ENCODE data around the gene ARMC3. TPM values are rescaled to one million over a fixed set of nuclear protein-coding genes. Genes with fewer than 3 reads are reported as not detected.

Gene ARMC3
- total RNA-seq, 5 donors from 2014 or later (not counting 1 experiment from before 2014, with no cell fraction given): not detected

DNA sequence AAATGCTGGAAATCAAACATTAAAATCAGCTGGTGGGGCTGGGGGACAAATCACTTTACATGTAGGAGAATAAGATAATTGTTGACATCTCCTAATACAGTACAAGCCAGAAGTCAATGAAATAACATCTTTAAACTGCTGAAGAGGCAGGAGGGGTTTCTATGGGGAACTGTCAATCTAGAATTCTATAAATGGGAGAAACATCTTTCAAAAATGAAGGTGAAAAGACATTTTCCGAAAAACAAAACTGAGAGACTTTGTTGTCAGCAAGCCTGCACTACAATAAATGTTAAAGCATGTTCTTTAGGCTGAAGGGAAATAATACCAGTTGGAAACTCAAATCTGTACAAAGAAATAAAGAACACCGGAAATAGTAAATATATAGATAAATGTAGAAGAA is 150.3 kb downstream of the ARMC3 start:
- Mint-ChIP-seq H3K4me3 (no peak overlapping the region), H3K36me3 (no peaks in the 10 kb centered on the region), H3K9me3 (no peaks in the 10 kb centered on the region), H3K27me3 (peaks cover 32 to 36% of the 10 kb centered on the region in 2 donors), H3K4me1 (no peaks in the 10 kb centered on the region), H3K27ac (no peak overlapping the region)
- no peaks in the 10 kb centered on the region for H3K9me3 ChIP-seq
- H3K36me3 ChIP-seq (ENCODE audit: control insufficient read depth in 2 of 2, extremely low read depth in 1 of 2, insufficient read depth in 1 of 2, low read length in 1 of 2): no peaks in the 10 kb centered on the region
- DNase-seq (no peak), ATAC-seq (replicated peaks in 1 of 4) (no peak)
- H3K27me3 ChIP-seq (replicated peaks in 1 of 2; ENCODE audit: control insufficient read depth in 2 of 2, extremely low read depth in 1 of 2, insufficient read depth in 2 of 2, low read length in 1 of 2): peaks cover 0 to 16% of the 10 kb centered on the region in 2 experiments
- WGBS (ENCODE audit: insufficient coverage): no CpG with 5 or more reads among the region's 2 CpGs
- H3K4me1 ChIP-seq (ENCODE audit: control insufficient read depth in 1 of 2, extremely low read depth in 1 of 2, insufficient read depth in 2 of 2, low read length in 2 of 2): no peaks in the 10 kb centered on the region
- H3K27ac ChIP-seq (ENCODE audit: low read length): no peak overlapping the region
- no peak overlapping the region for H3K4me3 ChIP-seq (ENCODE audit: control insufficient read depth in 1 of 2, extremely low read depth in 1 of 2, low read length in 1 of 2)
- POLR2A ChIA-PET: no interaction called here
- CTCF ChIA-PET: interaction anchor here in 1 of 2 donors (2.1 kb wide), 1 partner anchor 1087 kb away, joined by 5 read pairs; no protein-coding TSS in a partner anchor

DNA sequence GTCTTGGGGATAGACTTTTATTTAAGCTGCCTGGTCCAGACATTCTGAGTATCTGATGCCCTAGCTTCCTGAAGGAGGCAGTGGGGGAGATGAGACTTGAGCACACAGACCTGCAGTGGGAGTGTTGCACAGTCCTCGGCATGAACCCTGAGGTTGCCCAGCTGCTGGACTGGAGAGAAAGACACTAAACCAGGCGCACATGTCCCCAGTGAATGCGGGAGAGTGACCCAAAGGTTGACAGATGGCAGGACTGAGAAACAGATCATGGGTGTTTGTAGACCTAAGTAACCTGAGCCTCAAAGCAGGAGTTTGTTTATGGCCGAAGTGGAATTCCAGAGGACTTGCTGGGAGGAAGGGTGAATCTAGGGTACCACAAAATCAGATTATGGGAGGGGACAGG is 151.8 kb downstream of the ARMC3 start:
- Histone ChIP-seq H3K4me1 (ENCODE audit: control insufficient read depth in 1 of 2, extremely low read depth in 1 of 2, insufficient read depth in 2 of 2, low read length in 2 of 2) (no peaks in the 10 kb centered on the region), H3K36me3 (ENCODE audit: control insufficient read depth in 2 of 2, extremely low read depth in 1 of 2, insufficient read depth in 1 of 2, low read length in 1 of 2) (no peaks in the 10 kb centered on the region), H3K27me3 (replicated peaks in 1 of 2; ENCODE audit: control insufficient read depth in 2 of 2, extremely low read depth in 1 of 2, insufficient read depth in 2 of 2, low read length in 1 of 2) (peaks cover 0 to 13% of the 10 kb centered on the region in 2 experiments), H3K4me3 (ENCODE audit: control insufficient read depth in 1 of 2, extremely low read depth in 1 of 2, low read length in 1 of 2) (no peak overlapping the region), H3K27ac (ENCODE audit: low read length) (no peak overlapping the region), H3K9me3 (no peaks in the 10 kb centered on the region)
- H3K4me3 Mint-ChIP-seq: no peak overlapping the region
- 79% methylated on average over 4 of the region's 4 CpGs for WGBS (ENCODE audit: insufficient coverage)
- no peak overlapping the region for H3K27ac Mint-ChIP-seq
- POLR2A ChIA-PET: no interaction called here
- DNase-seq (no peak), ATAC-seq (replicated peaks in 1 of 4) (no peak)
- H3K9me3 Mint-ChIP-seq: peaks cover 1 to 2% (median 1%) of the 10 kb centered on the region in 3 donors
- no peaks in the 10 kb centered on the region for H3K36me3 Mint-ChIP-seq
- CTCF ChIA-PET: no interaction called here
- H3K4me1 Mint-ChIP-seq: no peaks in the 10 kb centered on the region
- peaks cover 34 to 38% of the 10 kb centered on the region in 2 donors for H3K27me3 Mint-ChIP-seq

DNA sequence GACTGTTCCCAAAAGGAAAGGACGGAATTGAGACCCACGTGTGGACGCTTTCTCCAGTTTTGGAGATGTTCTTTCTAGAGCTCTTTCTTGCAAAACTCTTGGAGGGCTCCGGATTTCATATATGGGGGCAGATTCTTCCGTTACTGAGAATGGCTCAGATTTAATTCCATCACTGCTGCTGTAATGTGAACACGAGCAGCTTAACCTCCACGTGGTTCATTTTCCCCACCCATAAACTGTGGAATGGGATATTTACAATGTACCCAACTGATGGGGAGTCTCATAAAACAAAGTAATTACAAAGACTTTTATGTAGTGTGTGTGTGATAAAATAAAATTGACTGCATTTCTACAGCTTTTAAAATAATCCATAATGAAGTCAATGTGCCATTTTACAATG is 152.4 kb downstream of the ARMC3 start:
- ATAC-seq (replicated peaks in 1 of 4) (no peak), DNase-seq (no peak)
- Mint-ChIP-seq H3K27ac (no peak overlapping the region), H3K4me3 (no peak overlapping the region), H3K9me3 (peaks cover 3 to 4% (median 4%) of the 10 kb centered on the region in 3 donors), H3K4me1 (no peaks in the 10 kb centered on the region), H3K36me3 (no peaks in the 10 kb centered on the region), H3K27me3 (peaks cover 34 to 41% of the 10 kb centered on the region in 2 donors)
- Histone ChIP-seq H3K27ac (ENCODE audit: low read length) (no peak overlapping the region), H3K36me3 (ENCODE audit: control insufficient read depth in 2 of 2, extremely low read depth in 1 of 2, insufficient read depth in 1 of 2, low read length in 1 of 2) (no peaks in the 10 kb centered on the region), H3K27me3 (replicated peaks in 1 of 2; ENCODE audit: control insufficient read depth in 2 of 2, extremely low read depth in 1 of 2, insufficient read depth in 2 of 2, low read length in 1 of 2) (peaks cover 0 to 13% of the 10 kb centered on the region in 2 experiments), H3K4me3 (ENCODE audit: control insufficient read depth in 1 of 2, extremely low read depth in 1 of 2, low read length in 1 of 2) (no peak overlapping the region), H3K4me1 (ENCODE audit: control insufficient read depth in 1 of 2, extremely low read depth in 1 of 2, insufficient read depth in 2 of 2, low read length in 2 of 2) (no peaks in the 10 kb centered on the region), H3K9me3 (no peaks in the 10 kb centered on the region)
- CTCF ChIA-PET: interaction anchor here (0.6 to 1.2 kb wide), 3 partner anchors 25 to 1883 kb away, joined by 3 to 4 read pairs (median 4); no protein-coding TSS in a partner anchor
- WGBS (ENCODE audit: insufficient coverage): 64% methylated on average over 3 of the region's 7 CpGs
- POLR2A ChIA-PET: no interaction called here

DNA sequence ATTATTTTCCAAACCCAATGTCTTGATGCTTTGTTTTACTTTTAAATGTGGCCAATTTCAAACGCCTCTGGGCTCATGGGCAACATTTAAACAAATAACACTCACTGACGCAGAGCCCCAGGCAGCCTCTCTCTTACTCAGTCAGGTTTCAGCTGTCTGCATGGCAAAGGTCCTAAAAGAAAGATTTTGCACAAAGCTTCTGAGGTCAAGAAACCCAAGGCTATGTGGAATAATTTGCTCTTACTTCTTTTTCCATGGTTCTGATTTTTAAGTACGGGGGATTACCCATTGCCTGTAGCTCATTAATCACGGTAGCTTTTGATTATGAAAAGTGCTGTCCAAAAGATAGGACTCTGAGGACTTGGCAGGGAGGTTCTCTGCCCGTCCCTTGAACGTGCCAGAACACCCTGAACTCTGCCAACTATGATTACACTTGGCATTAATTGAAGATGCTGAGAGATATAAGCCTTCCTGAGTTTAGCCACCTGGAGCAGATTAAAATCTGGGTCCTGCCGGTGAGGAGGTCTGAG is 153.4 kb downstream of the ARMC3 start:
- Mint-ChIP-seq H3K27ac (peak overlapping the region in 1 of 2 donors; percentile 41), H3K9me3 (peaks cover 3 to 4% (median 4%) of the 10 kb centered on the region in 3 donors), H3K36me3 (no peaks in the 10 kb centered on the region), H3K4me3 (no peak overlapping the region), H3K4me1 (no peaks in the 10 kb centered on the region), H3K27me3 (peaks cover 33 to 35% of the 10 kb centered on the region in 2 donors)
- ChIA-PET CTCF (interaction anchor here in 1 of 2 donors (1.2 kb wide), 1 partner anchor 26 kb away, joined by 4 read pairs; no protein-coding TSS in a partner anchor), POLR2A (no interaction called here)
- no peak overlapping the region for H3K27ac ChIP-seq (ENCODE audit: low read length)
- ATAC-seq (replicated peaks in 1 of 4) (no peak), DNase-seq (no peak)
- H3K4me1 ChIP-seq (ENCODE audit: control insufficient read depth in 1 of 2, extremely low read depth in 1 of 2, insufficient read depth in 2 of 2, low read length in 2 of 2): no peaks in the 10 kb centered on the region
- peaks cover 0 to 13% of the 10 kb centered on the region in 2 experiments for H3K27me3 ChIP-seq (replicated peaks in 1 of 2; ENCODE audit: control insufficient read depth in 2 of 2, extremely low read depth in 1 of 2, insufficient read depth in 2 of 2, low read length in 1 of 2)
- no peaks in the 10 kb centered on the region for H3K36me3 ChIP-seq (ENCODE audit: control insufficient read depth in 2 of 2, extremely low read depth in 1 of 2, insufficient read depth in 1 of 2, low read length in 1 of 2)
- no peaks in the 10 kb centered on the region for H3K9me3 ChIP-seq
- no peak overlapping the region for H3K4me3 ChIP-seq (ENCODE audit: control insufficient read depth in 1 of 2, extremely low read depth in 1 of 2, low read length in 1 of 2)
- 60% methylated on average over 2 of the region's 7 CpGs for WGBS (ENCODE audit: insufficient coverage)

DNA sequence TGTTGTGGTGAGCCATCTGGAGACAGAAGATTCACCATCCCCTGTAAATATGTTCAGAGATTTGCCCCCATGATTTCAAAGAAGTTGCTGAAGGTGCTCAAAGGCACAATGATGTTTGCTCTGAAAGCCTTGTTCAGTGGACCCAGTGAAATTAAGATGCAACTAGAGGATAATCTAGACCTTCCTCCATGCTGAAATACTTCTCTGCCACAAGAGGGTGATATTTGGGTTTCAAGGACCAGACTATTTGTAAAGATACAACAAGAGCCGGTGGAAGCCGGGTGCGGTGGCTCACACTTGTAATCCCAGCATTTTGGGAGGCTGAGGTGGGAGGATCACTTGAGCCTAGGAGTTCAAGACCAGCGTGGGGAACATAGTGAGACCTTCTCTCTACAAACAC is 154.0 kb downstream of the ARMC3 start:
- no CpG with 5 or more reads among the region's 4 CpGs for WGBS (ENCODE audit: insufficient coverage)
- no peaks in the 10 kb centered on the region for H3K36me3 ChIP-seq (ENCODE audit: control insufficient read depth in 2 of 2, extremely low read depth in 1 of 2, insufficient read depth in 1 of 2, low read length in 1 of 2)
- Mint-ChIP-seq H3K4me1 (no peaks in the 10 kb centered on the region), H3K4me3 (no peak overlapping the region), H3K27ac (no peak overlapping the region), H3K27me3 (peaks cover 31 to 32% of the 10 kb centered on the region in 2 donors), H3K9me3 (peaks cover 3 to 4% (median 4%) of the 10 kb centered on the region in 3 donors), H3K36me3 (no peaks in the 10 kb centered on the region)
- no peak overlapping the region for H3K4me3 ChIP-seq (ENCODE audit: control insufficient read depth in 1 of 2, extremely low read depth in 1 of 2, low read length in 1 of 2)
- ATAC-seq (replicated peaks in 1 of 4) (no peak), DNase-seq (peak in 1 of 35 experiments; percentile 13)
- H3K4me1 ChIP-seq (ENCODE audit: control insufficient read depth in 1 of 2, extremely low read depth in 1 of 2, insufficient read depth in 2 of 2, low read length in 2 of 2): no peaks in the 10 kb centered on the region
- no peak overlapping the region for H3K27ac ChIP-seq (ENCODE audit: low read length)
- POLR2A ChIA-PET: no interaction called here
- CTCF ChIA-PET: interaction anchor here in 1 of 2 donors (0.6 kb wide), 1 partner anchor 63 kb away, joined by 4 read pairs; no protein-coding TSS in a partner anchor
- peaks cover 0 to 11% of the 10 kb centered on the region in 2 experiments for H3K27me3 ChIP-seq (replicated peaks in 1 of 2; ENCODE audit: control insufficient read depth in 2 of 2, extremely low read depth in 1 of 2, insufficient read depth in 2 of 2, low read length in 1 of 2)
- H3K9me3 ChIP-seq: no peaks in the 10 kb centered on the region

Other genes starting within 250 kb of the ARMC3 start
- 100 to 1,000 TPM; 129 to 238 (median 160) TPM for gene PIP4K2A, start 213.5 kb upstream of the ARMC3 start, total RNA-seq
- 1 to 10 TPM; 3.3 to 4.6 (median 3.7) TPM for gene MSRB2, start 167.5 kb downstream of the ARMC3 start, total RNA-seq

Data from T-cell (primary cell).